ENCODE data around the gene NAALADL2. TPM values are rescaled to one million over a fixed set of nuclear protein-coding genes. Genes with fewer than 3 reads are reported as not detected.

NAALADL2 gene
- total and polyA plus RNA-seq, 2 of the 4 experiments (the other 2 are of a cell fraction) = 3.8 to 19.2 TPM

- Histone ChIP-seq H3K27ac (ENCODE audit: insufficient read depth, low read length) (no peak overlapping the region), H2BK15ac (ENCODE audit: low read depth, low read length) (no peak overlapping the region), H3K4me1 (ENCODE audit: control insufficient read depth, insufficient read depth, low read length) (peaks cover 4% of the 10 kb centered on the region), H3K9me3 (ENCODE audit: control insufficient read depth, insufficient read depth, low read length) (peaks cover 6% of the 10 kb centered on the region), H2AK5ac (ENCODE audit: low read depth, low read length) (no peak overlapping the region), H2BK20ac (ENCODE audit: low read depth, low read length) (no peak overlapping the region), H4K5ac (ENCODE audit: low read depth, low read length) (no peak overlapping the region), H3K18ac (ENCODE audit: low read depth, low read length) (no peak overlapping the region), H3K79me1 (ENCODE audit: low read depth in 1 of 2, low read length in 2 of 2) (no peaks in the 10 kb centered on the region), H2AFZ (replicated peaks; ENCODE audit: low read length, poor library complexity) (no peak overlapping the region), H3K23ac (ENCODE audit: low read depth, low read length) (no peak overlapping the region), H3K4me3 (ENCODE audit: insufficient read depth, low read depth, low read length) (no peak overlapping the region), H4K8ac (ENCODE audit: low read depth in 2 of 2, low read length in 2 of 2) (no peak overlapping the region), H4K20me1 (ENCODE audit: insufficient read depth, low read length) (no peaks in the 10 kb centered on the region), H3K4ac (ENCODE audit: low read depth, low read length) (no peak overlapping the region), H3K9me1 (ENCODE audit: insufficient read depth, low read length) (no peaks in the 10 kb centered on the region), H2BK120ac (ENCODE audit: low read depth, low read length) (no peak overlapping the region), H3K27me3 (ENCODE audit: control insufficient read depth, insufficient read depth, low read length) (no peaks in the 10 kb centered on the region), H3K4me2 (ENCODE audit: low read depth, low read length) (no peak overlapping the region), H3K36me3 (ENCODE audit: control insufficient read depth, insufficient read depth, low read length) (no peaks in the 10 kb centered on the region), H4K91ac (ENCODE audit: insufficient read depth, low read depth, low read length) (no peak overlapping the region), H2AK9ac (replicated peaks; ENCODE audit: low read depth, low read length, poor library complexity) (no peak overlapping the region), H3K14ac (replicated peaks; ENCODE audit: low read depth, low read length) (no peak overlapping the region), H3K56ac (ENCODE audit: extremely low read depth, insufficient read depth, low read length) (no peak overlapping the region), H3K9ac (ENCODE audit: low read depth, low read length) (no peak overlapping the region), H2BK5ac (ENCODE audit: low read depth, low read length, poor library complexity, severe bottlenecking) (no peak overlapping the region)
- WGBS, 2 experiments (ENCODE audit: extremely low coverage in 2 of 2, insufficient read length in 1 of 2) = no CpG with 5 or more reads among the region's 3 CpGs
- intact Hi-C loops (cut with micrococcal nuclease) = no loop called here
- dilution Hi-C loops (cut with HindIII; ENCODE audit: low sequenced_read_pairs, unreplicated experiment) = no loop called here
- in situ Hi-C loops (cut with MboI; ENCODE audit: low sequenced_read_pairs) = no loop called here
- no peak for DNase-seq
- TF ChIP-seq FOS (IDR thresholded peaks at IDR 0.05; ENCODE audit: low read depth, low read length) = no peak
- no peak for TF ChIP-seq MXI1 (IDR thresholded peaks at IDR 0.05; ENCODE audit: borderline replicate concordance, low read depth, low read length)
- no peak for TF ChIP-seq ELK1 (IDR thresholded peaks at IDR 0.05; ENCODE audit: borderline replicate concordance, low read depth, low read length)
- no peak for TF ChIP-seq CEBPB (IDR thresholded peaks at IDR 0.05; ENCODE audit: low read depth, low read length)
- TF ChIP-seq RFX5 (IDR thresholded peaks at IDR 0.05; ENCODE audit: low read depth, low read length) = no peak
- no peak for TF ChIP-seq NFE2L2 (IDR thresholded peaks at IDR 0.05; ENCODE audit: low read depth, low read length)
- no peak for TF ChIP-seq RAD21 (IDR thresholded peaks at IDR 0.05; ENCODE audit: low read length)
- no peak for TF ChIP-seq BHLHE40 (IDR thresholded peaks at IDR 0.05; ENCODE audit: low read depth, low read length)
- no peak for TF ChIP-seq CHD1 (IDR thresholded peaks at IDR 0.05; ENCODE audit: low read depth, low read length)
- TF ChIP-seq USF2 (IDR thresholded peaks at IDR 0.05; ENCODE audit: low read depth, low read length) = no peak
- no peak for TF ChIP-seq SMC3 (IDR thresholded peaks at IDR 0.05; ENCODE audit: low read depth, low read length)
- no peak for TF ChIP-seq CTCF (conservative IDR thresholded peaks at IDR 0.05; ENCODE audit: low read depth, low read length)
- no peak for TF ChIP-seq POLR2A (IDR thresholded peaks at IDR 0.05; ENCODE audit: low read depth, low read length)
- no peak for TF ChIP-seq RCOR1 (IDR thresholded peaks at IDR 0.05; ENCODE audit: insufficient replicate concordance, low read length)
- TF ChIP-seq MAFK (IDR thresholded peaks at IDR 0.05; ENCODE audit: low read depth, low read length) = no peak
- TF ChIP-seq MAZ (IDR thresholded peaks at IDR 0.05; ENCODE audit: borderline replicate concordance, low read depth, low read length) = no peak
- BruUV-seq (replicated peaks) = no TSS peak
- ATAC-seq (ENCODE audit: low read depth) = no peak
- ChIA-PET POLR2A (ENCODE audit: unreplicated experiment) (no interaction called here), CTCF (interaction anchor here (0.5 kb wide), 1 partner anchor 48 kb away, joined by 3 read pairs; no protein-coding TSS in a partner anchor)
Observed at GRCh38 chr3:175057401-175057800, 198.3 kb downstream of the NAALADL2 start.

Data from IMR-90 (cell line).